Activated CD4-positive, alpha-beta T cell treated with anti-CD3 and anti-CD28 coated beads, Interleukin-10, Interleukin-2, amounts not matched to agents 100 ng/mL and 50 ng/mL, durations not matched to agents 16 hours and 8 hours (primary cell): ENCODE data around the gene REXO1.

ENCODE experiments used
- DNase-seq: peaks from one replicate; pipeline ENCODE4 v3.0.0-alpha.2; 2020

REXO1 gene

GRCh38 chr19:1783874-1784273, 64.4 kb downstream of the REXO1 start:
- DNase-seq = no peak

GRCh38 chr19:1783354-1783753, 64.9 kb downstream of the REXO1 start:
- no peak for DNase-seq

GRCh38 chr19:1782521-1782920, 65.8 kb downstream of the REXO1 start:
- DNase-seq = no peak

- no peak for DNase-seq
Measured at GRCh38 chr19:1780272-1780958, 67.9 kb downstream of the REXO1 start.

GRCh38 chr19:1779574-1779973, 68.7 kb downstream of the REXO1 start:
- no peak for DNase-seq

- DNase-seq = no peak
Measured at GRCh38 chr19:1777149-1777548, 71.1 kb downstream of the REXO1 start.

- DNase-seq = no peak
Measured at GRCh38 chr19:1776606-1777147, 71.6 kb downstream of the REXO1 start.

GRCh38 chr19:1775951-1776605, 72.2 kb downstream of the REXO1 start:
- no peak for DNase-seq

- peak; percentile 32 for DNase-seq
Measured at GRCh38 chr19:1774989-1775772, 73.1 kb downstream of the REXO1 start.

- no peak for DNase-seq
Measured at GRCh38 chr19:1773184-1773583, 75.1 kb downstream of the REXO1 start.

GRCh38 chr19:1770866-1771576, 77.3 kb downstream of the REXO1 start:
- no peak for DNase-seq

GRCh38 chr19:1769645-1769985, 78.7 kb downstream of the REXO1 start:
- no peak for DNase-seq

- no peak for DNase-seq
Measured at GRCh38 chr19:1768918-1769644, 79.2 kb downstream of the REXO1 start.

GRCh38 chr19:1768248-1768647, 80.0 kb downstream of the REXO1 start:
- DNase-seq = no peak

GRCh38 chr19:1767464-1767933, 80.8 kb downstream of the REXO1 start:
- peak; percentile 53 for DNase-seq

GRCh38 chr19:1766800-1767352, 81.4 kb downstream of the REXO1 start:
- DNase-seq = no peak

GRCh38 chr19:1765904-1766799, 82.1 kb downstream of the REXO1 start:
- DNase-seq = no peak
